Measurements from ENCODE around the gene TIMM17A. TPM values are rescaled to one million over a fixed set of nuclear protein-coding genes. Genes with fewer than 3 reads are reported as not detected.
"Not testable (repeated sequence)": the region's sequence is repeated elsewhere in the genome, so short reads cannot be mapped to it uniquely, and the experiment has no call there.

TIMM17A gene
- total RNA-seq, 1 experiment from 2014 or later, result 97.0 TPM

- Histone ChIP-seq H3K27me3 (no peaks in the 10 kb centered on the region), H3K9me3 (peaks cover 3% of the 10 kb centered on the region)
- DNase-seq, result peak; percentile 46
Observed at GRCh38 chr1:201933840-201934430, 21.4 kb upstream of the TIMM17A start.

GRCh38 chr1:201937624-201938213, 17.6 kb upstream of the TIMM17A start:
- Histone ChIP-seq H3K4me3 (no peak overlapping the region), H3K27me3 (no peaks in the 10 kb centered on the region), H3K9me3 (peaks cover 3% of the 10 kb centered on the region), H3K36me3 (no peaks in the 10 kb centered on the region)
- no peak for DNase-seq

More at GRCh38 chr1:201933840-201934430, 21.4 kb upstream of the TIMM17A start:
- Histone ChIP-seq H3K4me3 (no peak overlapping the region), H3K36me3 (no peaks in the 10 kb centered on the region)

- H3K27me3 ChIP-seq, result no peaks in the 10 kb centered on the region
- DNase-seq, result no peak
- no peak overlapping the region for H3K4me3 ChIP-seq
- H3K9me3 ChIP-seq, result peaks cover 3% of the 10 kb centered on the region
- no peaks in the 10 kb centered on the region for H3K36me3 ChIP-seq
Observed at GRCh38 chr1:201938440-201939035, 16.8 kb upstream of the TIMM17A start.

- Histone ChIP-seq H3K9me3 (peaks cover 3% of the 10 kb centered on the region), H3K36me3 (no peaks in the 10 kb centered on the region), H3K4me3 (no peak overlapping the region), H3K27me3 (no peaks in the 10 kb centered on the region)
- no peak for DNase-seq
Observed at GRCh38 chr1:201939148-201939547, 16.2 kb upstream of the TIMM17A start.

GRCh38 chr1:201939574-201939973, 15.7 kb upstream of the TIMM17A start:
- H3K4me3 ChIP-seq, result no peak overlapping the region
- no peaks in the 10 kb centered on the region for H3K36me3 ChIP-seq
- DNase-seq, result no peak
- no peaks in the 10 kb centered on the region for H3K27me3 ChIP-seq
- H3K9me3 ChIP-seq, result peaks cover 3% of the 10 kb centered on the region

GRCh38 chr1:201940316-201940715, 15.0 kb upstream of the TIMM17A start:
- not testable (repeated sequence) for H3K27me3 ChIP-seq, DNase-seq, H3K36me3 ChIP-seq, H3K4me3 ChIP-seq, H3K9me3 ChIP-seq

- DNase-seq, result no peak
- Histone ChIP-seq H3K4me3 (no peak overlapping the region), H3K9me3 (peaks cover 3% of the 10 kb centered on the region), H3K36me3 (no peaks in the 10 kb centered on the region), H3K27me3 (no peaks in the 10 kb centered on the region)
Observed at GRCh38 chr1:201941420-201942128, 13.7 kb upstream of the TIMM17A start.

- 0 out of 2 replicates have a peak, but pooled peaks cover 4% of the 10 kb centered on the region for H3K27me3 ChIP-seq
- H3K36me3 ChIP-seq, result no peaks in the 10 kb centered on the region
- no peak overlapping the region for H3K4me3 ChIP-seq
- peaks cover 3% of the 10 kb centered on the region for H3K9me3 ChIP-seq
- no peak for DNase-seq
Observed at GRCh38 chr1:201942129-201942495, 13.2 kb upstream of the TIMM17A start.

GRCh38 chr1:201944002-201944401, 11.3 kb upstream of the TIMM17A start:
- Histone ChIP-seq H3K4me3 (no peak overlapping the region), H3K27me3 (0 out of 2 replicates have a peak, but pooled peaks cover 5% of the 10 kb centered on the region), H3K36me3 (no peaks in the 10 kb centered on the region), H3K9me3 (no peaks in the 10 kb centered on the region)
- DNase-seq, result no peak

GRCh38 chr1:201944639-201945038, 10.7 kb upstream of the TIMM17A start:
- DNase-seq, result no peak
- Histone ChIP-seq H3K36me3 (no peaks in the 10 kb centered on the region), H3K27me3 (0 out of 2 replicates have a peak, but pooled peaks cover 5% of the 10 kb centered on the region), H3K9me3 (no peaks in the 10 kb centered on the region), H3K4me3 (no peak overlapping the region)

GRCh38 chr1:201945157-201945556, 10.1 kb upstream of the TIMM17A start:
- DNase-seq, result no peak
- no peaks in the 10 kb centered on the region for H3K36me3 ChIP-seq
- H3K9me3 ChIP-seq, result no peaks in the 10 kb centered on the region
- H3K4me3 ChIP-seq, result no peak overlapping the region
- H3K27me3 ChIP-seq, result 0 out of 2 replicates have a peak, but pooled peaks cover 5% of the 10 kb centered on the region

GRCh38 chr1:201945863-201946223, 9.5 kb upstream of the TIMM17A start:
- no peaks in the 10 kb centered on the region for H3K9me3 ChIP-seq
- no peak for DNase-seq
- H3K4me3 ChIP-seq, result no peak overlapping the region
- no peaks in the 10 kb centered on the region for H3K36me3 ChIP-seq
- 0 out of 2 replicates have a peak, but pooled peaks cover 5% of the 10 kb centered on the region for H3K27me3 ChIP-seq

- H3K4me3 ChIP-seq, result 0 out of 2 replicates have a peak within 1 kb of the TSS, but pooled peaks have one; percentile 3
- DNase-seq, result peak; percentile 75
- H3K27me3 ChIP-seq, result 0 out of 2 replicates have a peak, but pooled peaks cover 5% of the 10 kb centered on the region
- no peaks in the 10 kb centered on the region for H3K36me3 ChIP-seq
- H3K9me3 ChIP-seq, result no peaks in the 10 kb centered on the region
Observed at GRCh38 chr1:201946224-201946908, 8.9 kb upstream of the TIMM17A start, which contains the start of gene LMOD1. TSS of gene LMOD1 (minus strand) at chr1:201946548. CDS start at chr1:201946340, 208 bp downstream.

- Histone ChIP-seq H3K27me3 (0 out of 2 replicates have a peak, but pooled peaks cover 5% of the 10 kb centered on the region), H3K36me3 (no peaks in the 10 kb centered on the region), H3K9me3 (no peaks in the 10 kb centered on the region), H3K4me3 (no peak overlapping the region)
- DNase-seq, result no peak
Observed at GRCh38 chr1:201947697-201948008, 7.7 kb upstream of the TIMM17A start.

GRCh38 chr1:201949491-201949890, 5.8 kb upstream of the TIMM17A start:
- no peaks in the 10 kb centered on the region for H3K9me3 ChIP-seq
- no peak for DNase-seq
- no peaks in the 10 kb centered on the region for H3K36me3 ChIP-seq
- H3K4me3 ChIP-seq, result no peak overlapping the region
- 0 out of 2 replicates have a peak, but pooled peaks cover 5% of the 10 kb centered on the region for H3K27me3 ChIP-seq

GRCh38 chr1:201954263-201955008, 867 bp upstream of the TIMM17A start:
- Histone ChIP-seq H3K27me3 (no peaks in the 10 kb centered on the region), H3K4me3 (peak overlapping the region; percentile 97), H3K9me3 (no peaks in the 10 kb centered on the region), H3K36me3 (peaks cover 34% of the 10 kb centered on the region)
- peak; percentile 19 for DNase-seq

All from MG63 (cell line).